B cell (primary cell): ENCODE data around the gene KRT222.

Experiments
- CTCF ChIP-seq: fragments of 200-600 bp; IDR thresholded peaks from one replicate; pipeline ENCODE4 v1.8.0; 2022; ENCODE audit warnings: antibody characterized with exemption, mild to moderate bottlenecking
- EZH2 ChIP-seq: IDR thresholded peaks from 2 replicates; pipeline ENCODE4 v1.6.1; 2012; ENCODE audit warnings: borderline replicate concordance, low read depth, mild to moderate bottlenecking, moderate library complexity, low read length; ENCODE audit not compliant: insufficient read depth, poor library complexity, severe bottlenecking

DNA sequence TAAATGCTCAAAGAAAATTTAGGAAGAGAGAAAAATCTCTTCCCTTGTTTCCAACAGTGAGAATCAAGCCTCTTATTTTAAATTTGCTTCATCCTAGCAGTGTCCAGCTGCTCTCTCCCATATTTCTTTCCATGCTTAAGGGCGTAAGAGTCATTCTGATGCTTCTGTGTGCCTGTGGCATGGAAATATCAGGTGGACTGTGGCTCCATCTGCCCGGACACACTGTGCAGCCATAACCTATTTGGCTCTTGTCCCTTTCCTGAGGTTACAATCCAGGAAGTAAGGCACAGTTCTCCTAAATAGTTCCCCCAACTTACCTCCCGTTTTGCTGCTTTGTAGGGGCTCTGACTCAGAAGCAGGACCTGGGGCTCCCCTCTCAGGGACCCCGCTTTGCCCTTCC is 6.3 kb upstream of the KRT222 start:
- TF ChIP-seq CTCF: no peak
- TF ChIP-seq EZH2: no peak
